OCI-LY1 (cell line): Measurements from ENCODE around the gene SYCE3.

Source experiments
- H2AFZ ChIP-seq: fragments of 200-600 bp; sonication (generic), shearing (Covaris generic); 2 replicates; pipeline ENCODE4 v1.6.0; 2014; ENCODE audit warnings: antibody characterized with exemption, mild to moderate bottlenecking, low read length
- H3F3A ChIP-seq: fragments of 200-600 bp; sonication (generic), shearing (Covaris generic); 2 replicates; pipeline ENCODE4 v1.6.0; 2014; ENCODE audit warnings: mild to moderate bottlenecking, antibody characterized with exemption, low read length, moderate library complexity; ENCODE audit not compliant: insufficient read depth
- H3K27ac ChIP-seq: fragments of 200-600 bp; sonication (generic); 2 replicates; pipeline ENCODE4 v1.5.1; 2014; ENCODE audit warnings: low read length, mixed run types, mild to moderate bottlenecking, low read depth; ENCODE audit not compliant: poor library complexity, severe bottlenecking
- H3K27me3 ChIP-seq: fragments of 200-600 bp; sonication (generic); 2 replicates; pipeline ENCODE4 v1.6.0; 2014; ENCODE audit warnings: antibody characterized with exemption, mild to moderate bottlenecking, low read length, moderate library complexity; ENCODE audit not compliant: insufficient read depth
- H3K36me3 ChIP-seq: fragments of 200-600 bp; sonication (generic); 2 replicates; pipeline ENCODE4 v1.6.1; 2014; ENCODE audit warnings: mild to moderate bottlenecking, antibody characterized with exemption, low read length, moderate library complexity, mixed read lengths; ENCODE audit not compliant: insufficient read depth
- H3K4me1 ChIP-seq: fragments of 200-600 bp; sonication (generic); 2 replicates; pipeline ENCODE4 v1.5.1; 2014; ENCODE audit warnings: mild to moderate bottlenecking, low read length, moderate library complexity; ENCODE audit not compliant: insufficient read depth, severe bottlenecking
- H3K4me2 ChIP-seq: fragments of 200-600 bp; sonication (generic), shearing (Covaris generic); 2 replicates; pipeline ENCODE4 v1.6.1; 2014; ENCODE audit warnings: low read length
- H3K4me3 ChIP-seq: fragments of 200-600 bp; sonication (generic); 2 replicates; pipeline ENCODE4 v1.5.1; 2014; ENCODE audit warnings: low read length, low read depth, mild to moderate bottlenecking, mixed read lengths; ENCODE audit not compliant: poor library complexity, severe bottlenecking
- H3K79me2 ChIP-seq: fragments of 200-600 bp; shearing (Covaris generic); 2 replicates; pipeline ENCODE4 v1.6.1; 2016; ENCODE audit warnings: mixed run types, low read length, mixed read lengths; ENCODE audit not compliant: insufficient read depth
- H3K9ac ChIP-seq: fragments of 200-600 bp; sonication (generic), shearing (Covaris generic); 2 replicates; pipeline ENCODE4 v1.6.1; 2014; ENCODE audit warnings: mild to moderate bottlenecking, low read length, mixed read lengths
- H3K9me2 ChIP-seq: fragments of 200-600 bp; sonication (generic), shearing (Covaris generic); 2 replicates; pipeline ENCODE4 v1.6.1; 2014; ENCODE audit warnings: low read depth, mild to moderate bottlenecking, low read length, mixed read lengths
- H3K9me3 ChIP-seq: fragments of 200-600 bp; shearing (Covaris generic); 2 replicates; pipeline ENCODE4 v1.6.1; 2014; ENCODE audit warnings: low read length, mixed read lengths
- H4K20me1 ChIP-seq: fragments of 200-600 bp; sonication (generic), shearing (Covaris generic); 2 replicates; pipeline ENCODE4 v1.6.0; 2016; ENCODE audit warnings: mild to moderate bottlenecking, low read length; ENCODE audit not compliant: insufficient read depth
- CTCF ChIP-seq: fragments of 200-600 bp; sonication (generic), shearing (Covaris generic); IDR thresholded peaks from 2 replicates; pipeline ENCODE4 v1.5.1; 2017; ENCODE audit warnings: mild to moderate bottlenecking, antibody characterized with exemption, low read length, moderate library complexity, mixed read lengths
- EZH2 ChIP-seq: fragments of 200-600 bp; sonication (generic), shearing (Covaris generic); IDR thresholded peaks from 2 replicates; pipeline ENCODE4 v1.8.0; 2017; ENCODE audit warnings: borderline replicate concordance, mixed run types, mild to moderate bottlenecking, antibody characterized with exemption, low read length, moderate library complexity, mixed read lengths

The SYCE3 gene

GRCh38 chr22:50556703-50557102 is 6.0 kb downstream of the SYCE3 start:
- no peaks in the 10 kb centered on the region for H3K9me3 ChIP-seq
- no peaks in the 10 kb centered on the region for H3K9me2 ChIP-seq
- no peak overlapping the region for H3K4me3 ChIP-seq
- no peak overlapping the region for H3K9ac ChIP-seq
- H3F3A ChIP-seq: no peaks in the 10 kb centered on the region
- no peak overlapping the region for H3K27ac ChIP-seq
- H3K4me1 ChIP-seq: no peaks in the 10 kb centered on the region
- no peaks in the 10 kb centered on the region; the same call in 1 of the 2 replicates for H3K36me3 ChIP-seq
- peaks cover 5% of the 10 kb centered on the region; the same call in 1 of the 2 replicates for H3K27me3 ChIP-seq
- H3K4me2 ChIP-seq: no peak overlapping the region
- H2AFZ ChIP-seq: no peak overlapping the region
- no peaks in the 10 kb centered on the region for H4K20me1 ChIP-seq
- H3K79me2 ChIP-seq: no peaks in the 10 kb centered on the region
- TF ChIP-seq EZH2 (no peak), CTCF (no peak)

- TF ChIP-seq EZH2: no peak
- no peak for TF ChIP-seq CTCF
- Histone ChIP-seq H3F3A (no peaks in the 10 kb centered on the region), H2AFZ (no peak overlapping the region), H4K20me1 (no peaks in the 10 kb centered on the region), H3K4me3 (no peak overlapping the region), H3K9ac (no peak overlapping the region), H3K27me3 (peaks cover 5% of the 10 kb centered on the region; the same call in 1 of the 2 replicates), H3K9me2 (no peaks in the 10 kb centered on the region), H3K4me1 (peaks cover 9% of the 10 kb centered on the region), H3K9me3 (no peaks in the 10 kb centered on the region), H3K4me2 (no peak overlapping the region), H3K36me3 (no peaks in the 10 kb centered on the region; the same call in 1 of the 2 replicates), H3K79me2 (no peaks in the 10 kb centered on the region), H3K27ac (no peak overlapping the region)
Measured at GRCh38 chr22:50553310-50553709, 9.4 kb downstream of the SYCE3 start.

- TF ChIP-seq EZH2 (no peak), CTCF (no peak)
- no peaks in the 10 kb centered on the region for H3K9me3 ChIP-seq
- peaks cover 5% of the 10 kb centered on the region; the same call in 1 of the 2 replicates for H3K27me3 ChIP-seq
- H3K4me3 ChIP-seq: no peak overlapping the region
- no peaks in the 10 kb centered on the region for H3F3A ChIP-seq
- no peaks in the 10 kb centered on the region for H3K79me2 ChIP-seq
- no peak overlapping the region for H3K27ac ChIP-seq
- no peak overlapping the region for H3K9ac ChIP-seq
- no peak overlapping the region for H3K4me2 ChIP-seq
- no peaks in the 10 kb centered on the region for H4K20me1 ChIP-seq
- H2AFZ ChIP-seq: no peak overlapping the region
- H3K4me1 ChIP-seq: peaks cover 13% of the 10 kb centered on the region
- no peaks in the 10 kb centered on the region; the same call in 1 of the 2 replicates for H3K36me3 ChIP-seq
- H3K9me2 ChIP-seq: no peaks in the 10 kb centered on the region
Measured at GRCh38 chr22:50551160-50551752, 11.5 kb downstream of the SYCE3 start.
